ENCODE results near the gene METTL21C.

GRCh38 chr13:102701331-102701730 is 6.5 kb upstream of the METTL21C start:
- no peak for TF ChIP-seq CTCF (IDR thresholded peaks at IDR 0.05; ENCODE audit: borderline replicate concordance, extremely low read depth, low read length, poor library complexity, severe bottlenecking)
- no peak for TF ChIP-seq EZH2 (IDR thresholded peaks at IDR 0.05; ENCODE audit: borderline replicate concordance, low read depth, low read length, severe bottlenecking)

All from DND-41 (cell line).